B cell (primary cell): ENCODE data around the gene PTPN20. TPM values are rescaled to one million over a fixed set of nuclear protein-coding genes. Genes with fewer than 3 reads are reported as not detected.
"Not testable (repeated sequence)": the region's sequence is repeated elsewhere in the genome, so short reads cannot be mapped to it uniquely, and the experiment has no call there.

Experiments used
- ATAC-seq: fragments of 200-7000 bp; cut with Tn5 transposase; one replicate; pipeline ENCODE4 v1.10.0; 2021; ENCODE audit warnings: low read depth, mild to moderate bottlenecking, moderate number of reproducible peaks, moderate library complexity
- CTCF ChIA-PET: fragments of 350-600 bp; sonication (Branson Sonifier 250); formaldehyde crosslinking; loops from one replicate; lab custom pipeline; 2021; ENCODE audit warnings: antibody characterized with exemption, inconsistent platforms; lab: Charles Lee
- POLR2A ChIA-PET: fragments of 350-600 bp; sonication (Branson Sonifier 250); formaldehyde crosslinking; loops from one replicate; lab custom pipeline; 2021; ENCODE audit warnings: antibody characterized with exemption; lab: Charles Lee
- DNase-seq: peaks from one replicate; pipeline ENCODE4 v3.0.0; 2013
- H2AFZ ChIP-seq: 2 replicates; pipeline ENCODE4 v1.6.1; 2012; ENCODE audit warnings: mild to moderate bottlenecking, low read depth, low read length; ENCODE audit not compliant: insufficient read depth, poor library complexity, severe bottlenecking
- H3K27ac ChIP-seq, 2 donors: 1 replicate in 1 of 2; 2 replicates in 1 of 2; pipeline ENCODE4 v1.5.1; 2012 to 2013; ENCODE audit warnings: low read length in 2 of 2, mild to moderate bottlenecking in 2 of 2, moderate library complexity in 1 of 2
- H3K27me3 ChIP-seq, 4 experiments: fragments of 200-600 bp in 1 of 4; sonication (generic) in 1 of 4; replicated peaks in 1 of 4; 1 replicate in 2 of 4; 2 replicates in 2 of 4; pipeline versions ENCODE4 v1.6.1 to v1.7.0; 2013 to 2016; ENCODE audit warnings: low read length in 3 of 4, mild to moderate bottlenecking in 2 of 4, mixed read lengths in 1 of 4, moderate library complexity in 1 of 4; ENCODE audit not compliant: insufficient read depth in 4 of 4, control insufficient read depth in 3 of 4; ENCODE audit errors: control extremely low read depth in 1 of 4
- H3K36me3 ChIP-seq, 2 experiments: replicated peaks in 1 of 2; 1 replicate in 1 of 2; 2 replicates in 1 of 2; pipeline versions ENCODE4 v1.6.1 to v1.7.1; 2013; ENCODE audit warnings: low read length in 1 of 2; ENCODE audit not compliant: insufficient read depth in 2 of 2, control insufficient read depth in 1 of 2; ENCODE audit errors: control extremely low read depth in 1 of 2, extremely low read depth in 1 of 2
- H3K4me1 ChIP-seq, 2 donors: fragments of 200-600 bp in 1 of 2; sonication (generic) in 1 of 2; 1 replicate in 1 of 2; 2 replicates in 1 of 2; pipeline versions ENCODE4 v1.5.1 to v1.6.1; 2013 to 2017; ENCODE audit warnings: low read length in 2 of 2; ENCODE audit not compliant: control insufficient read depth in 2 of 2, insufficient read depth in 2 of 2
- H3K4me2 ChIP-seq: replicated peaks from 2 replicates; pipeline ENCODE3; 2012; ENCODE audit warnings: mild to moderate bottlenecking, low read depth, low read length; ENCODE audit not compliant: poor library complexity, severe bottlenecking
- H3K4me3 ChIP-seq, 5 experiments: fragments of 200-600 bp in 1 of 5; sonication (generic) in 1 of 5; 1 replicate in 3 of 5; 2 replicates in 2 of 5; pipeline versions ENCODE4 v1.5.1 to v1.7.0; 2011 to 2016; ENCODE audit warnings: low read length in 4 of 5, mild to moderate bottlenecking in 4 of 5, low read depth in 2 of 5, control low read depth in 1 of 5, moderate library complexity in 1 of 5; ENCODE audit not compliant: insufficient read depth in 1 of 5; ENCODE audit errors: control extremely low read depth in 1 of 5, extremely low read depth in 1 of 5
- H3K79me2 ChIP-seq: fragments of 200-600 bp; sonication (generic); one replicate; pipeline ENCODE4 v1.6.0; 2016; ENCODE audit warnings: low read length; ENCODE audit not compliant: control insufficient read depth, insufficient read depth
- H3K9ac ChIP-seq: fragments of 200-600 bp; sonication (generic); 2 replicates; pipeline ENCODE4 v1.6.1; 2017; ENCODE audit warnings: mild to moderate bottlenecking, low read length, moderate library complexity
- H3K9me3 ChIP-seq, 3 donors: one replicate each; pipeline versions ENCODE4 v1.6.1 to v1.7.1; 2013; ENCODE audit warnings: low read length in 2 of 3; ENCODE audit not compliant: control insufficient read depth in 2 of 3, insufficient read depth in 1 of 3; ENCODE audit errors: control extremely low read depth in 1 of 3
- H4K20me1 ChIP-seq: 2 replicates; pipeline ENCODE4 v1.6.0; 2012; ENCODE audit warnings: mild to moderate bottlenecking, low read length; ENCODE audit not compliant: insufficient read depth, control insufficient read depth, poor library complexity, severe bottlenecking
- H3K27ac Mint-ChIP-seq: one replicate; pipeline ENCODE4 v1.8.0; 2021; ENCODE audit warnings: mixed read lengths
- H3K27me3 Mint-ChIP-seq: one replicate; pipeline ENCODE4 v1.8.0; 2021; ENCODE audit warnings: mixed read lengths
- H3K4me1 Mint-ChIP-seq: one replicate; pipeline ENCODE4 v1.8.0; 2021; ENCODE audit warnings: mixed read lengths
- H3K4me3 Mint-ChIP-seq: one replicate; pipeline ENCODE4 v1.8.0; 2021; ENCODE audit warnings: mixed read lengths
- H3K9me3 Mint-ChIP-seq: one replicate; pipeline ENCODE4 v1.8.0; 2022; ENCODE audit warnings: mixed read lengths; ENCODE audit not compliant: insufficient read depth
- WGBS: methylation state at CpG from one replicate; pipeline ENCODE4 v1.1.5; 2013; ENCODE audit warnings: missing lambda C conversion rate; ENCODE audit not compliant: insufficient coverage; 5-methylcytosine and 5-hydroxymethylcytosine counted together
- intact Hi-C: fragments of 100-400 bp; cut with micrococcal nuclease; formaldehyde crosslinking; loops from one replicate; pipeline ENCODE4 v1.10.0; 2022
- polyA plus RNA-seq: library from polyadenylated mRNA; depleted of rRNA; stranded (reverse); fragments of >200 nt; gene quantifications from 2 replicates; pipeline ENCODE4 v1.2.3, GENCODE V29; 2012
- total RNA-seq, 2 donors: library from RNA; stranded (reverse); fragments of 120-200 nt in 1 of 2; gene quantifications; 1 replicate in 1 of 2; 2 replicates in 1 of 2; pipeline versions ENCODE4 v1.2.3 to v1.2.4, GENCODE V29; 2013 to 2022

Gene PTPN20
- total and polyA plus RNA-seq, 2 donors (not counting 1 experiment from before 2014, with no cell fraction given) = 0.24 to 4.2 TPM

DNA sequence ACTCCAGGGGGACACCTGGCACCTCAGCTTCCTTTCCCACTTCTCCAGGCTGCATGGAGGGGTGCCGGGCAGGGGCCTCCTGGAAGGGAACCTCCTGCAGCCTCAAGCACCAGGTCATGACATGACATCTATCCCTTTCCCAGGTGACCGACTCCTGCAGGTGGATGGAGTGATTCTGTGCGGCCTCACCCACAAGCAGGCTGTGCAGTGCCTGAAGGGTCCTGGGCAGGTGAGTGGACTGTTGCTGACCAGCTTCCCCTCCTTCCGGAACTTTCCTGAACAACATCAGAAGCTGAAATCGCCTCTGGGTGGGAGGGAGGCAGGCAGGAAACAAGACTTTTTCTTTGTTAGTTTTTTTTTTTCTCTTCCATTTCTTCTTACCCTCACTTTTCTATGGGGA is 34.5 kb upstream of the PTPN20 start:
- H4K20me1 ChIP-seq, H3K4me3 ChIP-seq, H3K4me1 Mint-ChIP-seq, H3K4me3 Mint-ChIP-seq, H3K9me3 Mint-ChIP-seq, H3K79me2 ChIP-seq, H3K27ac Mint-ChIP-seq, H3K4me1 ChIP-seq, H3K9me3 ChIP-seq, H3K36me3 ChIP-seq, DNase-seq, H3K27me3 ChIP-seq, POLR2A ChIA-PET, intact Hi-C loops, CTCF ChIA-PET, H3K4me2 ChIP-seq, H3K27me3 Mint-ChIP-seq, H2AFZ ChIP-seq, H3K9ac ChIP-seq, ATAC-seq, H3K27ac ChIP-seq: not testable (repeated sequence)
- WGBS = no CpG with 5 or more reads among the region's 5 CpGs

DNA sequence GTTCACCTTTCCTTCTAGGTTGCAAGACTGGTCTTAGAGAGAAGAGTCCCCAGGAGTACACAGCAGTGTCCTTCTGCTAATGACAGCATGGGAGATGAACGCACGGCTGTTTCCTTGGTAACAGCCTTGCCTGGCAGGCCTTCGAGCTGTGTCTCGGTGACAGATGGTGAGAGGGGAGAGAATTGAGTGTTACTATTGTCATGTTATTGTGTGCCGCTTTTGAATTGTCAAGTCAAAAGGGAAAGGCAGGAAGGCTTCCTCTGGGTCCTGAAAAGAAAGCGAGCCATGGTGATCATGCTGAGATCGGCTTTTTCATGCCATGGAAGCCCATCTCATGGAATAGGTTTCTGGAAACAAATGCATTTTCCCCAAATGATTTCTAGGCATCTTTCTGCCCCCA is 32.5 kb upstream of the PTPN20 start:
- WGBS = 100% methylated on average over 2 of the region's 7 CpGs

DNA sequence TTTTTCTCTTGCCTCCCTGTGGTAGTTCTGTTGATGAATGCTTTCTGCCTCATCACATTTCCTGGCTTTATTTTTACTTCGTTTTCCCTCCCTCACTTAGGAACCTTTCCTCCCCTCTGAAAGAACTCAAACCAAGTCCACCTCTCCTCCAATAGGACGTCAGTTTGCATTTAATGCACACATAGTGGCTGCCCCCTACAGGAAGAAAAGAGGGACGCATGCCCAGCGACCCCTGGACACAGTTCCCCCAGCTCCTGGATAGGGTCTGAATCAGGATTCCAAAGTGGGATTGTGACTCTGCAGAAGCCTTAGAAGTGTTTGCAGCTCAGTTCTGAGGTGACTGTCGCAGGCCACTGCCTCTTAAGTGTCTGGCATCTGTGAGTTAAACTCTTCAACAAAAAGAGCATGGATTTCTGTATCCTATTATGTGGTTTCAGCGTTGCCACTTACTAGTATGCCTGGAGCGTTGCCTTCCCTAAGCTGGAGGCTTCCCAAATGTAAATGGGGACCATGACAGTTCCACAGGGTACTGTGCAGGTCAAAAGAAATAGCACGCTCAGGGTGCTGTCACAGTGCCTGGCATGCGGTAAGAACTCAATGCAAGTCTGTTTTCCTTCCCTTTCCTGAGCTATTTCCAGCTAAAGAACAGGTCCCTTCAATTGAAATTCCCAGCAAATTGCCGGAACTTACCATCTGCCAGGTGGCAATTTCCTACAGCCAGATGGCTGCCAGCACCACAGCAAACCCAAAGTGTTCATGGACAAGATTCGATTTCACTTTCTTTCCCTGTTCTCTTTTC is 20.2 kb upstream of the PTPN20 start:
- H3K4me2 ChIP-seq, H3K27me3 Mint-ChIP-seq, H3K9me3 ChIP-seq, CTCF ChIA-PET, H3K4me3 Mint-ChIP-seq, H3K4me3 ChIP-seq, H2AFZ ChIP-seq, H4K20me1 ChIP-seq, H3K27me3 ChIP-seq, POLR2A ChIA-PET, H3K27ac Mint-ChIP-seq, ATAC-seq, H3K9me3 Mint-ChIP-seq, H3K36me3 ChIP-seq, H3K4me1 Mint-ChIP-seq, H3K79me2 ChIP-seq, H3K4me1 ChIP-seq, H3K9ac ChIP-seq, intact Hi-C loops, DNase-seq, H3K27ac ChIP-seq: not testable (repeated sequence)
- WGBS = 85% methylated on average over 3 of the region's 11 CpGs

More for the DNA sequence above, 32.5 kb upstream of the PTPN20 start:
- CTCF ChIA-PET, H3K27me3 ChIP-seq, H3K4me1 Mint-ChIP-seq, H3K9me3 Mint-ChIP-seq, H3K79me2 ChIP-seq, H3K9me3 ChIP-seq, H2AFZ ChIP-seq, H4K20me1 ChIP-seq, intact Hi-C loops, ATAC-seq, H3K4me2 ChIP-seq, H3K4me3 ChIP-seq, H3K36me3 ChIP-seq, DNase-seq, H3K27ac Mint-ChIP-seq, H3K4me1 ChIP-seq, H3K9ac ChIP-seq, POLR2A ChIA-PET, H3K27me3 Mint-ChIP-seq, H3K27ac ChIP-seq, H3K4me3 Mint-ChIP-seq: not testable (repeated sequence)
